ENCODE results near the gene PXYLP1.

- TF ChIP-seq CTCF (conservative IDR thresholded peaks at IDR 0.05) (no peak), EZH2 (IDR thresholded peaks at IDR 0.05; ENCODE audit: low read depth) (no peak)
Measured at GRCh38 chr3:141218926-141219325, 12.7 kb upstream of the PXYLP1 start.
